Ishikawa (cell line): ENCODE measurements around the gene OR52D1.

Experiments used
- CEBPB ChIP-seq: IDR thresholded peaks from 2 replicates; pipeline ENCODE4 v1.6.1; 2012
- CREB1 ChIP-seq: IDR thresholded peaks from 2 replicates; pipeline ENCODE4 v1.6.1; 2012; ENCODE audit warnings: low read depth
- EGR1 ChIP-seq: IDR thresholded peaks from 2 replicates; pipeline ENCODE4 v1.6.1; 2012
- EP300 ChIP-seq: IDR thresholded peaks from 2 replicates; pipeline ENCODE4 v1.6.1; 2012; ENCODE audit warnings: borderline replicate concordance
- FOXM1 ChIP-seq: IDR thresholded peaks from 2 replicates; pipeline ENCODE4 v1.6.1; 2012; ENCODE audit warnings: low read depth, borderline replicate concordance
- MAX ChIP-seq: IDR thresholded peaks from 2 replicates; pipeline ENCODE4 v1.6.1; 2012
- NFIC ChIP-seq: IDR thresholded peaks from 2 replicates; pipeline ENCODE4 v1.6.1; 2012
- RAD21 ChIP-seq: IDR thresholded peaks from 2 replicates; pipeline ENCODE4 v1.6.1; 2012; ENCODE audit warnings: low read depth
- REST ChIP-seq: IDR thresholded peaks from 2 replicates; pipeline ENCODE4 v1.6.1; 2012; ENCODE audit warnings: low read depth, mild to moderate bottlenecking
- TAF1 ChIP-seq: IDR thresholded peaks from 2 replicates; pipeline ENCODE4 v1.6.1; 2012; ENCODE audit warnings: low read depth, mild to moderate bottlenecking
- TCF12 ChIP-seq: IDR thresholded peaks from 2 replicates; pipeline ENCODE4 v1.6.1; 2012; ENCODE audit warnings: low read depth
- TEAD4 ChIP-seq: IDR thresholded peaks from 2 replicates; pipeline ENCODE4 v1.6.1; 2012
- USF1 ChIP-seq: IDR thresholded peaks from 2 replicates; pipeline ENCODE4 v1.6.1; 2012
- YY1 ChIP-seq: IDR thresholded peaks from 2 replicates; pipeline ENCODE4 v1.6.1; 2012; ENCODE audit warnings: low read depth
- ZBTB7A ChIP-seq: IDR thresholded peaks from 2 replicates; pipeline ENCODE4 v1.6.1; 2012; ENCODE audit warnings: low read depth

The OR52D1 gene

GRCh38 chr11:5507933-5508305, 19.4 kb downstream of the OR52D1 start:
- TF ChIP-seq CEBPB (no peak), RAD21 (no peak), ZBTB7A (no peak), CREB1 (no peak), EGR1 (no peak), FOXM1 (no peak), YY1 (no peak), MAX (no peak), NFIC (no peak), USF1 (no peak), TCF12 (no peak), TEAD4 (no peak), TAF1 (no peak), REST (no peak), EP300 (no peak)

GRCh38 chr11:5508605-5509004, 20.1 kb downstream of the OR52D1 start:
- no peak for TF ChIP-seq CEBPB
- TF ChIP-seq FOXM1: no peak
- no peak for TF ChIP-seq YY1
- no peak for TF ChIP-seq EP300
- no peak for TF ChIP-seq EGR1

GRCh38 chr11:5509803-5510202, 21.3 kb downstream of the OR52D1 start, which contains the start of gene UBQLN3:
TSS of gene UBQLN3 (minus strand) at chr11:5509957. CDS start at chr11:5509558, 399 bp downstream.
- no peak for TF ChIP-seq FOXM1
- no peak for TF ChIP-seq ZBTB7A
- no peak for TF ChIP-seq NFIC
- no peak for TF ChIP-seq CREB1
- TF ChIP-seq TAF1: no peak
- no peak for TF ChIP-seq EGR1
- TF ChIP-seq TCF12: no peak

DNA sequence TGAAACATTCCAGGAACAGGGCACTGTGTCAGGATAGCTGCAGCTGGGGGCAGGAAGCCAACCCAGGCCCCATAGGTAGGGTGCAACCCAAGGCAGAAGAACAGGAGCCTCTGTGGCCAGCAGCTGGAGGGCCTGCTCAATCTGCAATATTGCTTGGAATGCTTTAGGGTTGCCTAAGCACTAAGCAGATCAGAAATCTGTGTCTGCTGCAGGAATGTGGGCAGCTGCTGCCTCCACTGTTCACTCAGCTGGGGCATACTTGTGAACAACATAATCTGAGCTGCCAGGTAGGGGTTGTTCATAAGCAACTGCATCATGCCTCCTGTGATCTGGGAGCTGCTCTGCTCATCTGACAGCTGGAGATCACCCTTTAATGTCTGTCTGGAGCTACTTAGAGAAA, 26.4 kb downstream of the OR52D1 start:
- TF ChIP-seq YY1: no peak
- TF ChIP-seq EP300: no peak
- no peak for TF ChIP-seq FOXM1
- TF ChIP-seq NFIC: no peak
- TF ChIP-seq MAX: no peak
- TF ChIP-seq RAD21: no peak
- no peak for TF ChIP-seq EGR1
- no peak for TF ChIP-seq REST
- TF ChIP-seq TCF12: no peak

- no peak for TF ChIP-seq RAD21
- no peak for TF ChIP-seq MAX
- TF ChIP-seq FOXM1: no peak
- TF ChIP-seq TCF12: no peak
- no peak for TF ChIP-seq USF1
- TF ChIP-seq REST: no peak
- TF ChIP-seq CEBPB: no peak
- TF ChIP-seq TEAD4: no peak
Observed at GRCh38 chr11:5516599-5516998, 28.1 kb downstream of the OR52D1 start, which contains the start of gene UBQLNL. TSS of gene UBQLNL (minus strand) at chr11:5516699. CDS start at chr11:5516441, 258 bp downstream.
